ENCODE measurements around the gene GSC2. TPM values are rescaled to one million over a fixed set of nuclear protein-coding genes. Genes with fewer than 3 reads are reported as not detected.

GSC2 gene
- total and polyA plus RNA-seq, 9 of the 15 experiments (the other 6 are each of a cell fraction or from before 2014, with no cell fraction given): not detected

- TF ChIP-seq ZNF318 (IDR thresholded peaks at IDR 0.05; ENCODE audit: borderline replicate concordance in 1 of 2, low read depth in 1 of 2) (no peak), NR1H2 (CRISPR knock-in tag; IDR thresholded peaks at IDR 0.05) (no peak), HMGN3 (IDR thresholded peaks at IDR 0.05; ENCODE audit: borderline replicate concordance, extremely low read depth, insufficient read length, low read depth, low read length) (peak; percentile 32), RBM22 (IDR thresholded peaks at IDR 0.05; ENCODE audit: low read depth, low read length, poor library complexity, severe bottlenecking) (peak; percentile 23), MYNN (IDR thresholded peaks at IDR 0.05) (no peak), MYNN (CRISPR knock-in tag; IDR thresholded peaks at IDR 0.05) (no peak), KLF13 (tag; IDR thresholded peaks at IDR 0.05; ENCODE audit: borderline replicate concordance, low read depth) (no peak), POLR2AphosphoS2 (IDR thresholded peaks at IDR 0.05; ENCODE audit: low read length) (peak; percentile 33; the same call in 1 of the 2 replicates), ARID3B (CRISPR knock-in tag; IDR thresholded peaks at IDR 0.05; ENCODE audit: borderline replicate concordance) (no peak), KLF6 (CRISPR knock-in tag; IDR thresholded peaks at IDR 0.05; ENCODE audit: borderline replicate concordance) (no peak), CXXC5 (CRISPR knock-in tag; IDR thresholded peaks at IDR 0.05) (no peak), UBTF (IDR thresholded peaks at IDR 0.05; ENCODE audit: borderline replicate concordance in 1 of 2, low read depth in 2 of 2, low read length in 2 of 2) (no peak), ZBTB17 (CRISPR knock-in tag; IDR thresholded peaks at IDR 0.05) (no peak), ZNF639 (CRISPR knock-in tag; conservative IDR thresholded peaks at IDR 0.05 in 1 of 2, IDR thresholded peaks at IDR 0.05 in 1 of 2) (no peak)
These were observed 17.9 kb downstream of the GSC2 start (continued) for GRCh38 chr22:19132153-19132552.

Data from K562 (cell line).